Fibroblast of pulmonary artery (primary cell): Measurements from ENCODE around the gene MICU1.
"Not testable (repeated sequence)": the region's sequence is repeated elsewhere in the genome, so short reads cannot be mapped to it uniquely, and the experiment has no call there.

Source experiments
- DNase-seq: peaks from one replicate; pipeline ENCODE4 v3.0.0-alpha.2; 2010; ENCODE audit warnings: low read depth
- H3K4me3 ChIP-seq: replicated peaks from 2 replicates; pipeline ENCODE4 v1.5.1; 2011; ENCODE audit warnings: low read depth, mild to moderate bottlenecking, control low read depth, low read length, moderate library complexity
- CTCF ChIP-seq: IDR thresholded peaks from 2 replicates; pipeline ENCODE4 v1.5.1; 2011; ENCODE audit warnings: mild to moderate bottlenecking, control low read depth, low read length, inconsistent platforms; ENCODE audit errors: missing control alignments

Gene MICU1

GRCh38 chr10:72435570-72435969 is 190.3 kb downstream of the MICU1 start:
- no peak for DNase-seq
- H3K4me3 ChIP-seq: no peak overlapping the region
- TF ChIP-seq CTCF: no peak

GRCh38 chr10:72430936-72431335 is 194.9 kb downstream of the MICU1 start:
- not testable (repeated sequence) for DNase-seq

DNA sequence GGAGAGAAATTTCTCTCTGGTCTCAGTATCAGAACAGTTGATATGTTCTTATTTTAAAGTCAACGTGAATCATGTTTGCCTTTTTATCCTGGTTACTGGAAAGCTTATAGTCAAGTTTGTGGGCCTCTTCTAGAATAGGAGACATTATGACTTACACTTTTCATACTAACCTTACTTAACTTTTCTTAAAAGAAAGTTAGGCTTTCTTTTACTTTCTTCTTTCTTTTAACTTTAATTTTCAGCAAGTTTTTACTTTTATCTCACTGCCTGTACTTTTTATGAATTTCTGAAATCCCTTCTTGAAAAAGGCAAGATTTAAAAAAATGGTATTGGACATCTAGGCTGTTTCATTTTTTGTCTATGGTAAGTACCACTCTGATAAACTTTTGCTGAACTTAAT is 195.9 kb downstream of the MICU1 start:
- H3K4me3 ChIP-seq: no peak overlapping the region
- DNase-seq: no peak
- TF ChIP-seq CTCF: no peak

More at GRCh38 chr10:72430936-72431335, 194.9 kb downstream of the MICU1 start:
- H3K4me3 ChIP-seq: not testable (repeated sequence)

- H3K4me3 ChIP-seq: no peak overlapping the region
- DNase-seq: peak; percentile 9
- TF ChIP-seq CTCF: no peak
Observed at GRCh38 chr10:72426986-72427385, 198.9 kb downstream of the MICU1 start.

- peak; percentile 55 for DNase-seq
- TF ChIP-seq CTCF: no peak
- H3K4me3 ChIP-seq: no peak overlapping the region
Observed at GRCh38 chr10:72425133-72425532, 200.7 kb downstream of the MICU1 start.

GRCh38 chr10:72424561-72424960 is 201.3 kb downstream of the MICU1 start:
- no peak overlapping the region for H3K4me3 ChIP-seq
- TF ChIP-seq CTCF: no peak
- peak; percentile 6 for DNase-seq

DNA sequence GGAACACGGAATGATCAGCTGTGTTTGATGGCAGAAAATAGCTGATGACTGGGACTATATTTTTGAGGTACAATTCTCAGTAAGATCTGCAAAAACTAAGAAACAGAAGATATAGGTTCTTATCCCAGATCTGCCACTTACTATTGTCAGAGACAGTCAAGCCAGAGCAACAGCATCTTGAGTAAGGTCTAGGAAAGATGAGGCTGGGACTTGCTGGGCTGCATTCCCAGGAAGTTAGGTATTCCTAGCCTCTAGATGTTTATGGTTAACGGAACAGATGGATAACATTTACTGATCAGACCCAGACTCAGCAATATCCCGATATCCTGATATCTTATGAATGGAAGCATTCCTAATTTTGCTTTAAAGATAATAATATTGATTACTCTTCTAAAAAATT is 202.5 kb downstream of the MICU1 start:
- no peak overlapping the region for H3K4me3 ChIP-seq
- no peak for TF ChIP-seq CTCF
- no peak for DNase-seq
